C4-2B (cell line): ENCODE results near the gene PPP1CC.

Experiments
- CTCF ChIP-seq: fragments of 450-650 bp; conservative IDR thresholded peaks from 2 replicates; pipeline ENCODE4 v1.5.1; 2017; ENCODE audit warnings: mild to moderate bottlenecking
- ZFX ChIP-seq: fragments of 450-650 bp; IDR thresholded peaks from 2 replicates; pipeline ENCODE4 v1.6.1; 2017

- TF ChIP-seq CTCF (no peak), ZFX (no peak)
Measured at GRCh38 chr12:110694330-110694901, 48.3 kb downstream of the PPP1CC start.
